DMS 273 (cell line): ENCODE data around the gene ERC1.
A peak's percentile ranks its signal among the peaks of the same experiment; 100 is the strongest.
"Not testable (repeated sequence)": the region's sequence is repeated elsewhere in the genome, so short reads cannot be mapped to it uniquely, and the experiment has no call there.

Experiments
- DNase-seq: peaks from one replicate; lab custom pipeline; 2025; ENCODE audit not compliant: unreplicated experiment; lab: John Stamatoyannopoulos, UW

Gene ERC1

DNA sequence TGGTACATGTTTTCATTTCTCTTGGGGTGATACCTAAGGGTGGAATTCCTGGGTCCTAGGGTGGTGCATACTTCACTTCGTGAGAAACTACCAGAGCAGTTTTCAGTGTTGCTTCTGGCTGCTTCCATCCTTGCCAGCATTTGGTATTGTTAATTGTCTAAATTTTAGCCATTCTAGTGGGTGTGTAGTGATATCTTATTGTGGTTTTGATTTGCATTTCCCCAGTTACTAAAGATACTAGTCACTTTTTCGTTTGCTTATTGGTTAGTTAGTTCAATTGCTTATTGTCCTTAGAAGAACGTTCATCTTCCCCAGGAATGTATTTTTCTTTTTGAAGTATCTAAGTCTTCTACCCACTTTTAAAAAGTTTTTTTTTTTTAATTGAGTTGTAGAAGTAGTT is 80.2 kb downstream of the ERC1 start:
- DNase-seq = no peak

DNA sequence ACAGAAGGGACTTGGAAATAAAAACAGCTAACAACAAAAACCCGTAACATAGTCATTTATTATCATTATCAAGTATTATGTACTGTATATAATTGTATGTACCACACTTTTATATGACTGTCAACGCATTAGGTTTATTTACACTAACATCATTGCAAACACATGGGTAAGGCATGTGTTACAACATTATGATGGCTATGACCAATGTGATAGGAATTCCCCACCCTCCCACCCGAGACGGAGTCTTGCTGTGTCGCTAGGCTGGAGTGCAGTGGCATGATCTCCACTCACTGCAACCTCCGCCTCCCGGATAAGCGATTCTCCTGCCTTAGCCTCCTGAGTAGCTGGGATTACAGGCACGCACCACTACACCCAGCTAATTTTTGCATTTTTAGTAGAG is 82.6 kb downstream of the ERC1 start:
- no peak for DNase-seq

DNA sequence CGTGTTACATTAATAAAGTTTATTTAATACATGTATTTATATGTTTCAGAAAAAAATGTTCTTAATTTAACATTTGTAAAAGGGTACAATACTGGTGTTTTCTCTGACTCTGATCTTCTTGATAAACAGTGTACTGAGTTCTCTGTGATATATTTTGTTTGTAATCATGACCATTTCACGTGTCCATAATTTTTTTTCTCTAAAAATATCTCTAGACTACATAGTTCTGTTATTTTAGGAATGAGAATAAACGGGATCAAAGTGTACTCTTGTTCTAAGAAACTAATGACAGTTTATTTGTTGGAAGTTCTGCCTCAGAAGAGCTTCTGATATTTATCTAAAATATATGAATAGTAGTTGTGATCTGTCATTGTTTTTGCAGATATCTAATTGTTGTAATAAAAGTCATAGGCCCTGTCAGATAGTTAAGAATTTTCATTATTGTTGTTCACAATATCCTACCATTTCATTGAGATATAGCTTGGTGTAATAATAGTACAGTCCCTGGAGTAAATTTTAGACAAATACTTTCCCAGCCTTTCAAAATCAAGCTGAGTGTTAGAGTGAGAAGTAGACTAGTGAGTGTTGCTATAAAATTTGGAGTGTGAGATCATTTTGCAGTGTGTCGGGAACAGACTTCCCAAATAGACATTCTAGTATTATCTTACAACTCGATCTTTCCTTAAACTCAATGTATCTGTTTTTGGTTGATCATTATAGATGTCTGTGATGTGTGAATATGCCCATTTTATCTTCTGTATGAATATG is 86.2 kb downstream of the ERC1 start:
- DNase-seq = no peak

DNA sequence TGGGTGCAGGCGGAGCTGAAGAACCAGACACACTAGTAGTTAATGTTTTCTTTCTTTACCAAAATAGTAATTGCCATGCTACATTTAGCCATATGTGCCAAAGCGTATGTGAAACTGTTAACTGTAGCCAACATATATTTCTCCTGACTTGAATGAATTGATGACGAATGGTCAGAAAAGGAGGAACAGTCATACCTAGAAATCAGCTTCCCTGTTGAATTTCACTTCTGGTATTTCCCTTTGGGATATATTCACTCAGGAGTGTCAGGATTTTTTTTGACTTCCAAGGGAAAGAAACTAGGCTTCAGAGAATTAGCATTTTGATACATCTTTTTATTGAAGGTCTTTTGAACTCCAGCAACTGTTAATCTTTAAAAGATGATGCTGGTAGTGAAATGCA is 87.0 kb downstream of the ERC1 start:
- no peak for DNase-seq

DNA sequence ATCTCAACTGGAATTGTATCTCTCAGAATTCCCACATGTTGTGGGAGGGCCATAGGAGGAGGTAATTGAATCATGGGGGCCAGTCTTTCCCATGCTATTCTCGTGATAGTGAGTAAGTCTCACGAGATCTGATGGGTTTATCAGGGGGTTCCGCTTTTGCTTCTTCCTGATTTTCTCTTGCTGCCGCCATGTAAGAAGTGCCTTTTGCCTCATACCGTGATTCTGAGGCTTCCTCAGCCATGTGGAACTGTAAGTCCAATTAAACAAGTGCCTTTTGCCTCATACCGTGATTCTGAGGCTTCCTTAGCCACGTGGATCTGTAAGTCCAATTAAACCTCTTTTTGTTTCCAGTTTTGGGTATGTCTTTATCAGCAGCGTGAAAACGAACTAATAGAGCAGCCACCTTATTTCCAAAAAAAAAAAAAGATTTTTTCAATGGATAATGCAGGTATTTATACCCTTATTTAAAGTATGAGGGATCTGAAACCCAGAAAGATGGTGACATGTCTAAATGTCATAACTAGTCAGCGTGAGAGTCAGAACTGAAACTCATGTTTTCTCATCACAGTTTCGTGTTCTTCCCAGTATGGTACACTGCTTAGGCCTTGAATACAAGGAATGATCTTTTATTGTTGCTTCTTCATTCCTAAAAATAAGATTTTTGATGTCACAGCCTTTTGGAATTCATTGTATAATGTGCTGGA is 89.6 kb downstream of the ERC1 start:
- no peak for DNase-seq

DNA sequence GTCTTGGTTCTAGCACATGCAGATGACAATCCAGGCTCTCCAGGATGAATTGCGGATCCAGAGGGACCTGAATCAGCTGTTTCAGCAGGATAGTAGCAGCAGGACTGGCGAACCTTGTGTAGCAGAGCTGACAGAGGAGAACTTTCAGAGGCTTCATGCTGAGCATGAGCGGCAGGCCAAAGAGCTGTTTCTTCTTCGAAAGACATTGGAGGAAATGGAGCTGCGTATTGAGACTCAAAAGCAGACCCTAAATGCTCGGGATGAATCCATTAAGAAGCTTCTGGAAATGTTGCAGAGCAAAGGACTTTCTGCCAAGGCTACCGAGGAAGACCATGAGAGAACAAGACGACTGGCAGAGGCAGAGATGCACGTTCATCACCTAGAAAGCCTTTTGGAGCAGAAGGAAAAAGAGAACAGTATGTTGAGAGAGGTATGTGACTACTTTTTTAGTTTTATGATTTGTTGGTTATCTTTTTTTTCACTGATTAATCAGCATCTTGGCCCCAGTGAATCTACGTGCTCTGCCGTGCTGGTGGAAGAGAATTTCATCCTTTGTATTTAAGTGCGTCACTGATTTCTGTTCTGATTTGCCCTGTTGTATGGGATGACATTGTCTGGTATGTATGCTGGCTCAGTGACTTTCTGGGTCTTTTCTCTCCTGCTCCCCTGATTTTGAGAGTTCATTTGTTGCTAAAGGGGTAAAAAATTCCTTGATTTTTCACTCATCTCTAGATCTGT is 92.3 kb downstream of the ERC1 start:
- DNase-seq = peak; percentile 8

DNA sequence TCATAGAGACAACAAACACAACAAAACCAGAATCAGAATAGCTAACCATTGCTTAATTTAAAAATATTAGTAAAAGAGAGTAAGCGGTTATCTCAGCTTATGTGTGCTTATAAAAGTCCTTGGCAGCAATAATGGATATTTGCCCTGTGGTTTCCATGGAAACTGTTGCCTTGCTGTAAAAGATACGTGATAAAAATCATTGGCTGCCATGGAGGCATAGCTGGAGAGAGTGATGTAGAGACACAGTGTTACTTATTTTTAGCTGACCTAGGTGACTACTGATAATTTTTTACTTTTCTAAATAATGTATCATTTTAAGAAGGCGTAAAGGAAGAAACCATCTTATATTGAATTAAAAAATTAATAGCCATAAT is 92.9 kb downstream of the ERC1 start:
- peak; percentile 75 for DNase-seq

DNA sequence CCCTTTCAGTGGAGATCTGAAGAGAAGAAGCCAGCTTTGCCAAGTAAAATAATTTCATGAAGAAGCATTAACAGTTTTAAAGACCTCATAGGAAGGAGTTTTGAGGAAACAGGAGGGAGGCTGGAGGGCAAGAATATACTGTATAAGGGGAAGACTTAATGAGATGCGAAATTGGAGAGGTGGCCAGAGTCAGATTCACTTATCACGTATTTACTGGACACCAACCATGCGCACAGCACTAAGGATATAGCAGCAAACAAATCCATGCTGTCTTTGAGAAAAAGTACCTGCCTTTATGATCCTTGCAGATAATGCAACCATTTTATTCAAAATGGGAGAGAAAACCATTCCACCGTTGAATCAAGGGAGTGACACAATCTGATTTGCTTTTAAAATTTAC is 100.3 kb downstream of the ERC1 start:
- DNase-seq = peak; percentile 5

DNA sequence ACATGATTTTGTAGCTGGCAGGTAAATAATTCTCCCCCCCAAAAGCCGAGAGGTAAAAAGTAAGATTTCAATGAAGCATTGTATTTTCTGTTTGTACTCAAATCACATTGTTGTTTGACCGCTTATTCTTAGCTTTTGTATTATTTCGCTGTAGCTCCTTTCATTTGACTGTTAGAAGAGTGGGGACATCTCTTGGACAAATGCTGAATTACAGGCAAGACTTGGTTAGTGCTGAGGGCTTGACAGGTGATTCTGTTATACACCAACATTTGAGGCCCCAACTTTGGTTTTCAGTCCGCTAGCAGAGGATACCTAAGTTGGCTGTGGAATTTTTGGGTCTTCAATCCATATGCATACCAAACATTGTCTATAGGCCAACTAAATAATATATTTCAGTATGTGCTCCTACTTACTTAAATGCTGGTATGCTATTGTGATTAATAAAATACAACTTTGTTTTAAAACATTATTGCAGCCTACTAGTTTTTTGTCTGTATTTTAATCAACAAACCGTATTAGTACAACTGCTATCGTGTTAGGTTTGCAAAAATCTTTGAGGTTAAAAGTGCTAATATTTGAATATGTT is 102.2 kb downstream of the ERC1 start:
- DNase-seq = peak; percentile 76

DNA sequence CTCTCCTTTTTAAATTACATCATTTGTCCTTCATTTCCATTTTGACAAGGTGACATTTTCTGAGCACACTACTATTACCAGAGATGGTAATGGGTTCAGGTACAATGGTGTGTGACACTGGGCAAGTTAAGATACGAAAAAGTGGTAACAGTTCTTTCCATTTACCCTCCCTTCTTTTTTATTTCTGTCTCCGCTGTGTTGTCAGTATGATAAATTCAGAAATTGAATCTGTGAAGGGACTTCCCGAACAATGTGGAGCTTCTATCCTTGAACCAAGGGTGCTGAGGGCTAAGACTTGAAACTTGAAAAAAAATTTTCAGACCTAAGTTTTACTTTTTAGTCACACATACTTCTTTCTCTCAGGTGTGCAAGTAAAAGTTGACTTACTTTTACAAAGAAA is 103.7 kb downstream of the ERC1 start:
- DNase-seq = no peak

DNA sequence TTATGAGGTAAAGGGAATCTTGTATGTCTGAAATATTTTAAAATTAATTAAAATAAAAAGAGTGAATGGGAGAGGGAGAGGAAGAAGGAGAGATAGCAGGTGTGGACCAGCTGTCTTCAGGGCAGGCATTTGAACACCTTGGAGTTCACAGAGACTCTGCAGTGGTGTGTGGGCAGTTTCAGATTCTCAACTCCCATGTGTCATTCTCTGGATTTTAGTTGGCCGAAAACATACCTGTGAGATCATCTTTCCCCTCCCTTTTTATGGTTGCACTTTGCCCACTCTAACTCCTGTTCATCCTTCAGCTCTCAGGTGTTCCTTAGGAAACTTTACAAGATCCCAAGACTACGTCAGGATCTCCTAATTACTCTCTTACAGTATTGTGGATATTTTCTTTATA is 108.1 kb downstream of the ERC1 start:
- DNase-seq = no peak

DNA sequence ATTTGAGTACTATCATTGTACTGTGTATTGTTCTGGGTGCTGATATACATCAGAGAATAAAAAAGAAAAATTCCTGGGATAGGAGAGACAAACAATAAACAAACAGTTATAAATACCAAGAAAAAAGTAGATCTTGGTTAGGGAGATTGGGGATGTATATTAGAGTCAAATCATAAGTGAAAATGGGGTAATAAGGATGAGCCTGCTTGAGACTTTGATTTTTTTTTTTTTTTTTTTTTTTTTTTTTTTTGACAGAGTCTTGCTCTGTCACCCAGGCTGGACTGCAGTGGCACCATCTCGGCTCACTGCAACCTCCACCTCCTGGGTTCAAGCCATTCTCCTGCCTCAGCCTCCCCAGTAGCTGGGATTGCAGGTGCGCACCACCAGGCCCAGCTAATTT is 108.6 kb downstream of the ERC1 start:
- DNase-seq = not testable (repeated sequence)

DNA sequence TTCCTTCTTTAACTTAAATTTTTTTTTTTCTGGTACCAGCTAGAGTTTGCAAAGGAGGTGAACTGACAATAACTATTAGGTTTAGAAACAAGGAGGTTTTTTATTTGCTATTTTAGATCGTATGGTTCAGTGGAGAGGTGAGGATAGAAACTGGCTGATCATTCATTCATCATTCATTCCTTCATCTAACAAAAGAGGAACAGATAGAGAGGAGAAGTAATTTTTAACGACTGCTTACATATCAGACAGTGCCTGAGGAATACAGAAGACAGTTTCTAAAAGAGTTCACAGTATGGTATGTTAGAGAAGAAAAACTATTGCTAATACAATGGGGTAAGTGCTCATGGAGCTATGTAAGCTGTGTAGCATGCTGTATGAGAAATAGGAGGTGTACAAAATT is 111.1 kb downstream of the ERC1 start:
- no peak for DNase-seq

DNA sequence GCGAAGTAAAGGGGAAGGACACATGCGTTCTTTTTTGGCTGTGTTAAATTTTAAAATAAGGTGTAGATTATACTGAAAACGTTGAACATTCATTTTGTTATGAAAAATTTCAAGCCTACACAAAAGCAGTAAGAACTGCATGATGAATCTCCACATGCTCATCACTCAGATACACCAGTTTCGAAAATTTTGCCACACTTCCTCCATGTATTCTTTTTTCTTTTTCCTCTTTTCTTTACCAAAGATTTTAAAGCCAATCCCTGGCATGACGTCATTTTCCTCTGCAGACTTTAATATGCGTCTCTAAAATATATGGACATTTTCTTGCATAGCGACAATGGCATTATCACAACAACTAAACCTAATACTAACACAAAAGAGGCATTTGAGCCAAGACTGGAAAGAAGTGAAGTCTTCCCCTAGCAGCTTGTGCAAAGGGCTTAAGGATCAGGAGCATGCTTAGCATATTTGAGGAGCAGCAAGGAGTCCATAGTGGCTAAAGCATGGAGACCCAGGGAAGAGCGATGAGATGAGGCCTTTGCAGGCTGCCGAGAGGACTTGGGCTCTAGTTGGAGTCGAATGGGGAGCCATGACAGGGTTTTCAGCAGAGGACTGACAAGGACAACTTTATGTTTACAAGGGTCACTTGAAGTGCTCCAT is 111.9 kb downstream of the ERC1 start:
- no peak for DNase-seq

DNA sequence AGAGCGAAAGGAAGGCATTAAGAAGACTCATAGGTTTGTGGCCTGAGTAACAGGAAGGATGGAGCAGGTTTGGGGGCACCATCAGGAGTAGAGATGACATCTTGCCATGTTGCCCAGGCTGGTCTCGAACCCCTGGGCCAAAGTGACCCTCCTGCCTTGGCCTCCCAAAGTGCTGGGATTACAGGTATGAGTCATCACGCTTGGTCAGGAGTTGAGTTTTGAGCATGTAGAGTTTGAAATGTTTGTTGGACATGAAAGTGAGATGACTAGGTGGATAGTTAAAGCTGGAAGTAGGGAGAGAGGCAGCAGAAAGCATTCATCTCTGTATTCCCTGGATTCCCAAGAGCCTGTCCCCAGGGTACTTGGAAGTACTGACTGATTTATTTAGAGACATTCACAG is 112.6 kb downstream of the ERC1 start:
- no peak for DNase-seq

DNA sequence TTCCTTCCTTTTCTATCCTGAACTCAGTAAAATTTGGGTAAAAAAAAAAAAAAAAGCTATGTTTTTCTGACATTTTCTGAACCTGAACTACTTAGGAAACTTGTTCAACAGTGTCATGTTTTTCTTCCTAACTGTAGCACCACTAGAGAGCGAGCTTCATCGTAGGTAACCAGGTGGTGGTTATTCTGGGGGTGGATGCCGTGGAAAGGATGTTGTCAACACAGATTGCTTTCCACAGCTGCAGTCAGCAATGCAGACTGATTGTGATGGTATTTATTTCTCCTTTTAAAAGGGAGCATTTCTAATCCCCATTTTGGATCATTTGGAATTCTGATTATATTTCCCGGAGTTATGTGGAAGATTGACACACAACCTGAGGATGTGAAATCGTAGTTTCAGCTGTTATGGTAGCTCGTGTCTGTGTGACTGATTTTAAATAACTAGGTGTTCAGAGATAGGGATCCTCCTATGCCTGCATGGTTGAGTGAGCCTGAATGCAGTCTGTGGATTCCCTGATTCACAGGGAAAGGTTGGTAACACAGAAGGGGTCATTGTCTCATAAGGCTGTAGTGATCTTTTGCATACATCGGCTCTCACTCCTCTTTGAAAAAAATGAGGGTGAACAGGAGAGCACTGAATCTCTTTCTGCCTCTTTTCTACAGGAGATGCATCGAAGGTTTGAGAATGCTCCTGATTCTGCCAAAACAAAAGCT is 113.2 kb downstream of the ERC1 start:
- no peak for DNase-seq

DNA sequence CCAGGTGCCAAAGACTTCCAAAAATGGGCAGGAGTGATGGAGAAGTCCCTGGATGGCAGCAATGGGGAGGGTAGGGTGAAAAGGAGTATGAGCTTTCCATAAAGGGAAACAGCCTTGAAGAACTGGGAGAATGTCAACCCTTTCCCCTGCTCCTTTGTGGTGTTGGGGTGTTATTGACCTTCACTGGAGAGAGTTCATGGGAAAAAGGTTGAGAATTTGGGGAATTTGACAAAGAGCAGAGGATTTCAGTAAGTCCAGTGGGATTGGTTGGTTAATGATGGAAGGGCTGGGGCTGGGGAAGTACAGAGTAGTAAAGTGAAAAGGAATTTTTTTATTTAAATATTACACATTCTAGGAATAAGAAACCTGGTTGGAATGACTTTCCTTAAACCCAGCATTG is 116.6 kb downstream of the ERC1 start:
- DNase-seq = no peak

DNA sequence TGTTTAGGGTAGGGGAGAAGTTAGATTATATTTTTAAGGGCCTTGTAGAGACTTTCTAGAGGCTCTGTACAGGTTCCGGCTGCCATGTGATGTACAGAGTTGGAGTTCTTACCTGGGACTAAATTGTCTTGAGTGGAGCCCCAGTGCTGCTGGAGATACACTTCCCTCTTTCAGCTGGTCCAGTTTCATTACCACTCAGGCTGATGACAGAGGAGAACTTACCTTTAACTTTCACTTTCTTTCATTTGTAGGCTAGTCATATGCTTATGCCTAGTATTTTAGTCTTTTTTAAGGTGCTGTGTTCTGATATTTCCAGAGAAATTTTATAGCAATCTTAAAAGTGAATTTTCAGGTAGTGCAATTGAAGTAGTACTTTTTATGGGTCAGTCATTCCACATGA is 117.3 kb downstream of the ERC1 start:
- no peak for DNase-seq

DNA sequence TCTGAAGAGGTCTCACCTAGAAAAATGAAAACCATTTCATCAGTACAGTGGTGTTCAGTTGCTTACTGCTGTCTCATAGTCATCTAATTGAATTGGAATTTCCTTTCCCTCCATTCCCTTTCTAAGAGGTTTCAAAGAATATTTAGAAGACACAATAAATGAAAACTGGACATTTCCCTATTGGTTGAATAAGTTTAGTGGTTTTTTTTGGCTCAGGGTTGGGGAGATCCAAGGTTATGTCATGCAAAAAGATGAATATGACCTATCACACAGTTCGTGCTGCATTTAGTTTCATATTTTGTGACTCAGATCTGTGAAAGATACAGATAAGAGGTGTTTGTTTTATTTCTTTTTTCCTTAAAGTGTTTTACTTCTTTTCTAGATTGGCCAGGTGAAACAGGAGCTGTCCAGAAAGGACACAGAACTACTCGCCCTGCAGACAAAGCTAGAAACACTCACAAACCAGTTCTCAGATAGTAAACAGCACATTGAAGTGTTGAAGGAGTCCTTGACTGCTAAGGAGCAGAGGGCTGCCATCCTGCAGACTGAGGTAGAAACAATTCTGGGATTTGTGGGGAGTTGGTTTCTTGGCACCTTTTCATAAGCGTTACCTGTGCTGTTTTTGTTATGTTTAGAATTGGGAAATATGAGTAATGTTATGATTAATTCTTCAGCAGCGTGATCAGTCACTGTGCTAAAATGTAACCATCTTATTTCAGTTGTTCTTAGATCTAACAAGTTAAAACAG is 124.6 kb downstream of the ERC1 start:
- DNase-seq = no peak

DNA sequence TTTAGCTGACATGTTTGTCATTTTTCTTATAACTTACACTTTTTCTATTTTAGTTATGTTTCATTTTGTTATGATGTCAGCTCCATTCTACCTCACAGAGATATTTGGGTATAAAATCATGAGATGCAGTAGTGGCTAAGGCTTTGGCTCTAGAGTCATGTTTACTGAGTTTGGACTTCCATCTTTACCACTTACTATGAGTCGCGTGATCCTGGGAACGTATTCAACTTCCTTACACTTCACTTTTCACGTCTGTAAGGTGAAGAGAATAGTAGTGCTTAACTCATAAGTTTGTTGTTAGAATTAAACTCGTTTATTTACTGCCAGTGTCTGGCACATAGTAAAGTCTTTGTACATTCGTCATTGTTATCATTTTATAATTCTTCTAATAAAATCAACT is 126.3 kb downstream of the ERC1 start:
- no peak for DNase-seq
